Kasumi-1 (cell line): Measurements from ENCODE around the gene AP2A2.

Experiments used
- DNase-seq, 2 experiments: peaks; one replicate each; lab custom pipeline; 2025; lab: John Stamatoyannopoulos, UW

The AP2A2 gene

DNA sequence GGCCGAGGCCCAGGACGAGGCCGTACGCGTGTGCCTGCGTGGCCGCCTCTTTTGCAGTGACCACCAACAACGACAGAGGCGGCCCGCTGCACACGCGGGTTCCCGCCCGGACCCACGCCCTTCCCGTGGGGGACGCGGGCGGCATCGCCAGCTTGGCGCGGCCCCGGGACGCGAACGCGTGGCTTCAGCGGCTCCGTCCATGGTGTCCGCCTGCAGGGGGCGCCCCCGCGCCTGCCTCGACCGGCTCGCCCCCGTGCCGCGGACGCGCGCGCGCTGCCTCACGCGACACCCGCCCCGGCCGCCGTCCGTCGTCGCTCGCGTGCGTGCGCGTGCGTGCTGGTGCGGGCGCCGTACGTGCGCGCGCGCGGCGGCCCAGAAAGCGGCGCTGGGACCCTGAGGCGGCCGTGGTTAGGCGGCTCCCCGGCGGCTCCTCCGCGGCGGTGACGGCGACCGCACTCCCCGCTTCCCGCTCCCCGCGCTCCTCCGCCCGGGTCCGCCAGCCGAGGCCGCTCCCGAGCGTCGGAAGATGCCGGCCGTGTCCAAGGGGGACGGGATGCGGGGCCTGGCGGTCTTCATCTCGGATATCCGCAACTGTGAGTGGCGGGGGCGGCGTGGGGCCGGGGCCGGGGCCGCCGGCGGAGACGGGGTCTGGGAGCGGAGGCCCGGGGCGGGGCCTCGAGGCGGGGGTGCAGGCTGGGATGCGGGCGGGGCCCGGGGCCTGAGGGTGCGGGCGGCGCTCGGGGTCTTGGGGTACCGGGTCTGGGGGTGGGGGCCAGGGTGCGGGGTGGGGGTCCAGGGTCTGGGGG lies at the start of gene AP2A2:
Gene AP2A2 (plus strand): TSS at position 375 of the 806 bp plus-strand sequence. CDS start 152 bp downstream, at position 527.
- DNase-seq = peak; percentile 74 to 85

DNA sequence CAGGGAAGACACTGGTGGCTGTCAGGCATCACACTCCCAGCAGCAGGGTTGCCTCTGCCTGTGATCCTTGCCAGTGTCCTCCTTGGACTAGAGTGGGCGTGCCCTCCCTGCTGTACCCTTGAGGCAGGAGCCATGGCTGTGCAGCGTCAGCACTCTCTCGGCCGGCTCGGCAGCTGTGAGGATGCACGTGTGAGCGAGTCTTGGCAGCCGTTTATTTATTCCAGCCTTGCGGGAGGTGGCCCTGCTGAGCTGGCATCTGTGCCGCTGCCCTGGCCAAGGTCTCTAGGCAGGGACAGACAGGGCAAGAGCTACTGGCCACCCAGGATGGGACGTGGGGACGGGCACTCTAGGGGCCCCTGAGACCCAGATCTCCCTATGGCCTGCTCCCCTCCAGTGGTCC lies 49.1 kb upstream of the AP2A2 start:
- no peak for DNase-seq

DNA sequence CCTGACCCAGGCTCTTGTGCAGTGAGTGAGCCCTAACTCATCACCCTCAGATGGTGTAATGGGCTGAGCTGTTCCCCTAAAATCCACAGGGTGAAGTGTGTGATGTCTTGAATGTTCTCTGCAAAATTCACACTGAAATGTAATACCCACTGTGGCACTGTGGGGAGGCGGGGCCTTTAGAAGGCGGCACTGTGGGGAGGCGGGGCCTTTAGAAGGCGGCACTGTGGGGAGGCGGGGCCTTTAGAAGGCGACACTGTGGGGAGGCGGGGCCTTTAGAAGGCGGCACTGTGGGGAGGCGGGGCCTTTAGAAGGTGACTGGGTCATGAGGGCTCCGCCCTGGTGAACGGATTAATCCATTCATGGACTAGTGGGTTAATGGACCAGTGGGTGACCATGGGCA lies 48.1 kb upstream of the AP2A2 start:
- no peak for DNase-seq

DNA sequence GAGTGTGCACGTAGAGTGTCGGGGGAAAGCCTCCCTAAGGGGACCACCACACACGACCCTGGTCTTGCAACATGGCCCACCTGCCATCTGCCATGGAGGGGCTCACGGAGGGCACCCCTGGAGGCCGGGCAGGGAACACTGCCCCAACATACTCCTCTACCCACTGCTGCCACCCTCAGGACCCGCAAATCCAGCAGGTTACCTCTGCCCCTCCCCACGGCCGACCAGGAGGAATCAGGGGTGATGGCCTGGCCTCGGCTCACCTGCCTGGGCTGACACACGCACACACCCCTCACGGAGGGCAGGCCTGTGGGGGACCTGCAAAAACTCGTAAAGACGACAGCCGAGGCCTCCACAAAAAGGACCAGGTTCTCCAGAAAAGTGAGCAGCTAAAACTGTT lies 45.2 kb upstream of the AP2A2 start:
- DNase-seq = no peak

DNA sequence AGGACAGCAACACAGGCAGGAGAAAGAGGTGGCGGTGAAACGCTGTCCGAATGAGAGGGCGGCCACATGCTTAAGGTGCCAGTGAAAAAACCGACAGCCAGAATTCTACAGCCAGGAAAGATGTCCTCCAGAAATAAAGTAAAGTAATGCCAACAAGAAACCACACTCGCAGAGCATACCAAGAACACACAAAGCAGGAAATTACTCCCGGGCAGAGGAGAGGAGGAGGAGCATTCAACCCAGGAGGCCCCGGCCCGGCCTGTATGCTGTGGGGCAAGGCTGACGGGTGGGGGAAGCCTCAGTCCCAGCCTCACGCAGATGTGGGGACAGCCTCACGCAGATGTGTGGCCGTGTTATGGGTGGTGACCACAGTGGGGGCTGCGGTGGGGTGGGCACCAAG lies 43.1 kb upstream of the AP2A2 start:
- peak; percentile 83 to 90 for DNase-seq

DNA sequence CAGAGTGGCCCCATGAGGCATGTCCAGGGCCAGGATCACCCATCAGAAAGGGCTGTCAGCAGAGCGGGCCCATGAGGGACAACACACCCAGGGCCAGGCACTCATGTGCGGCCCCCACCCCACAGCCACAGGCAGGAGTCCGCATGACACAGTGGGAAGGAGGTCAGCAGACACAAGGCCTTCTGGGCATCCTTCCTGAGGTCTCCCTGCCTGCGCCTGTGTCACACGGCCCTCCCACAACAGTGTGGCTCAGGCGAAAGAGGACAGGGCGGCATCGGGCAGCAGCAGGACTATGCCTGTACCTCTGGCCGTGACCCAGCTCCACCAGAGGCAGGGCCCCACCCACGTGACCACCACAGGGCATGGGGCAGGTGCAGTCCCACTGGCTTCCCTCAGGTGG lies 42.1 kb upstream of the AP2A2 start:
- no peak for DNase-seq

DNA sequence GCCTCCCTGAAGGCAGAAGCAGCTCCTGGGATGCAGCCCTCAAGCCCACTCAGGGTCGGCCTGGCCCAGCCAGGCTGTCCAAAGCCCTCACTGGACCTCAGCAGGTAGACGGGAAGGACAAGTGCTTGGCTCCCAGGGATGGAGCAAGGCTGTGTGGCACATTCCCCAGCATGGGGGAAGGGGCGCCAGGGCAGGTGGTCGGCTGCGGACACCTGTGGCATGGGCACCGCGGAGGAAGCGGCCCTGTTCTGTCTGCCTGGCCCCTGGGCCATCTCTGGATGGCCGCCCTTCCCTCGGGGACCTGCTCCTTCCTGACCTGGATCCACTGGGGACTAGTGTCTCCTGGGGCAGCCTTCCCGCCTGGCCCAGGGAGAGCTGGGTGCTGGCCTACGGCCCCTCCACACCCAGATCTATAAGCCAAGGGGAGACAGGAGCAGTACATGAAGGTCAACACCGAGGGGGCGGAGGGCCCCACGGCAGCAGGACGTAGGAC lies 41.0 kb upstream of the AP2A2 start:
- no peak for DNase-seq

DNA sequence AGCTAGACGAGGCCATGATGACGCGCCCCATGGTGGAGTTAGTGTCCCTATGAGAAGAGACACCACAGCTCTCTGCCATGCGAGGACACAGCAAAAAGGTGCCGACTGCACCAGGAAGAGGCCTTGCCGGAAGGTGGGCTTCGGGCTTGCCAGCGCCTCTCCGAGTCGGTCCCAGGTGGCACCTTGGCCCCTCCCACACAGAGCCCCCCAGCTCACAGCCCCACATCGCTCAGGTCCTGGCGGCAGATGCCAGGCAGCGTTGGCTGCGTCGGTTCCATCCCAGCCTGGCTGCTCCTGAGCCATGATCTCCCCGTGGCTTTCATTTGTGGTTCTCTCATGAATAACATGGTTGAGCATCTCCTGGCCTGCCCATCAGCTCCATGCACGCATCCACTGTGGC lies 39.1 kb upstream of the AP2A2 start:
- DNase-seq = no peak

DNA sequence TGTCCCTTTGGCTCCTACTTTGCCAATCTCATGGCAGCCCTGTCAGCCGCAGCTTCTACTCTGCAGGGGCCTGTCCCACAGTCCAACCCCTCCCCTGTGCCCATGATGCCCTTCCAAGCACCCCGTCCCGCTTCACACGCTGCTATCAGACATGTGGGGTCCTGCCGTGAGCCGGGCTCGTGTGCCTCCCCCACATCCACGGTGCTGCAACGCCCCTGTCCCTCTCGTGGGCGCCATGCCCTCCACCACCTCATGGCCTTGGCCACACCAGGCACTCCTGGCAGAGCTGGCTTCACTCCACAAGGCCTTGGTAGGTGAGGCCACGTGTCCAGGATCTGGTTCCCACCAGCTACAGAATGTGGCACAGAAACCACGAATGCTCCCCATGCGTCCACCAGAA lies 38.1 kb upstream of the AP2A2 start:
- no peak for DNase-seq

DNA sequence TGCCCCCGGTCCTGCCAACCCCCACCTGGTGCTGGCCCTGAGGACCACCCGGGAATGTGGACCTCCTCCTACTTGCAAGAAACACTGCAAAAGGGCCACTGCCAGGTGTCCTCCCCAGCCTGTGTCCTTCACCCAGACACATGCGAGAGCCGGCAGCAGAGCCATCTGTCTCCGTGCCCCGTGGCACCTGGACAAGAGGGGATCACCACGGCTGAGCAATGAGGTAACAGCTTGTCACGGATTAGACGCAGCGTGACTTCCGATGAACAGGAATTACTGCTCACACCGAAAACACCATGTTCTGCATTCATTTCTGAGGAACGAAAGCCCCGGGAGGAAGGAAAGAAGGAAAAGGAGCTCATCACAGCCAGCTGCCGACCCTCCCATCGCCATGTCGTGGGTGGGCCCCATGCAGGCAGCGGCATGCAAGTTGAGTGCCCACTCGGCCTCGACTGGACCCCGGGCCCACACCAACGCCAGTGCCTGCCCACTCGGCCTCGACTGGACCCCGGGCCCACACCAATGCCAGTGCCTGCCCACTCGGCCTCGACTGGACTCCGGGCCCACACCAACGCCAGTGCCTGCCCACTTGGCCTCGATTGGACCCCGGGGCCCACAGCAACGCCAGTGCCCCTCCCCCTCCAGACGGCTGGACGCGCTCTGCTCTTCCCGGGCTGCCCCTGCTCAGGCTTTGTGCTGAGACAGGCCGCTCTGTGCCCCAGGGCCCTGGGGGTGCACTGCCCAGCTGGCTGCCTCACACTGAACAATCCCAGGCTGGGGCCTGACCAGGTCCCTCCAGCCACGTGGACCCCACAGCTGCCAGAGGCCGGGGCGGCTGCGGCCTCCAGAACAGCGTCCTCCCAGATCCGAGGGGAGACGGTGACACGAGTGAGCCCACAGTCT lies 37.1 kb upstream of the AP2A2 start:
- DNase-seq = no peak

DNA sequence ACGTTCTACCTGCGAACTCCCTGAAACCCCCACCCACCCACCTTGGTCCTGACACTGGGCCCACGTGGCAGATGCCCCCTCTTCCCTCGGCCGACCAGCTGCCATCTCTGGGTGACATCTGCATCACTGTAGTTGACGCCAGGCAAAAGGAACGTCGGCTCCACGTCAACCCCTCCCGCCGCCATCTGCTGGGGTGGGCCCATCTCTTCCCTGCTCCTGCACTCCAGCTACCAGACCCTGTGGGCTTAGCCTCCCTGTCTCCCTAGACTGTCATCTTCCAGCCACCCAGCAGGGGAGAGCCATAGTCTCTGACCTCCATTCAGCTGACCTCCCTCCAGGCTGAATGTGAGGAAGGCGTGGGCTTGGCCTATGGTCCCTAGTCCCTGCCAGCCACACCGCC lies 36.4 kb upstream of the AP2A2 start:
- no peak for DNase-seq

DNA sequence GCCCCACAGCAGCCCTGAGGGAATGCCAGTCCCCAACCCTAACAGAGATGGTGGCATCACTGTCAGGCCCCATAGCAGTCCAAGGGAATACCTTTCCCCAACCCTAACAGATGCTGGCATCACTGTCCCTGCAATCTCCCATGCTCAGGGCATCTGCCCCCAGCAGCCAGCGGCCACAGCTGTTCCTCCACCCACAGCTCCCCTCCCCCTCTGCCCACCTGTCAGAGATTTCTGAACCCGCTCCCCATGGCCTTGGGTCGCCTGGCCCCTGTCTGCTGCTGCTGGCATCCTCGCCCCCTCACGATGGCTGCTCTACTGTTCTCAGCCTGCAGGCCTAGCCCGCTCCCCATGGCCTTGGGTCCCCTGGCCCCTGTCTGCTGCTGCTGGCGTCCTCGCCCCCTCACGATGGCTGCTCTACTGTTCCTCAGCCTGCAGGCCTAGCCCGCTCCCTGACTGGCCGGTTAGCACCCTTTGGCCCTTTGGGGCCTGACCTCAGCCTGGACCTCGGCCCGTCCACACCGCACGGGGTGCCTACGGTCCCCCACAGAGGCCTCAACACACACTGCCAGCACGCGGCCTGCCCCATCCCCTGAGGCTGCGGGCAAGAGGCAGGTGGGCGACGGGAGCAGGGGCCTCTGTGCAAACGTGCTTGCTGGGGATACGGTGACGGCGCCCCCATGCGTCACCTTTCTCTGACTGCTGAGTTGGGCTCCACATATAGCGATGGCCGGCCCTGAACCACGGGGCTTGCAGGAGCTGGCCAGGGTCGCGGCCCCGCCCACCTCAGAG lies 35.8 kb upstream of the AP2A2 start:
- no peak for DNase-seq

DNA sequence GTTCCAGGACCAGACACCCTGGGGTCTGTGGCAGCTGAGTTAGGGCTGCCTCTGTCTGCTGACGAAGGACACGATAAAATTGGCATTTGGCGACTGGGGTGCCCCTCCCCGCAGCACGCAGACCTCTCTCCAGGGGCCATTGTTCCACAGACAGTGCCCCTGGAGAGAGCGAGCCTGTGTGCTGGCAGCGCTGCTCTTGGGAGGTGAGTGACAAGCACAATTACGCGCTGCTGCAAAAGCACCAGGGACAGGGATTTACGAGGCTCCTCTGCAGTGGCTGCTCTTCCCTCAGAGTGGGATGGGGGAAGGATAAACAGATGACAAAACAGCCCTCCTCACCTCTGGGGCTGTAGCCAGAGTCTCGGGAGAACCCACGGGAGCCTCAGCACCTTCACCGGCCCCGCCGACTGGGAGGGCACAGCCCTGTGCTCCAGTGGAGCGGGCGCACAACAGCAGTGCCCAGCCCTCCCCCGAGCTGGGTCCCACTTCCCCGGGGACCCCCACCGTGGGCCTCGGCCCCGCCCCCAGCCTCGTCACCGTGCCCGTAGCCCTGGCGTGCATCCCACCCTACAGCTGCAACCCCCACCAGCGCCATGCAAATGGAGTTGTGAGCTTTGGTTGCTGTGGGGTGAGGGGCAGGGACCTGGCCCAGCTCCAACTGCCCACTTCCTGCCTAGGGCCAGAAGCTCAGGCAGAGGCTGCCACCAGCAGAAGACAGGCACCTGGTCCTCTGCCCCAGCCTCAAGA lies 34.7 kb upstream of the AP2A2 start:
- DNase-seq = no peak

DNA sequence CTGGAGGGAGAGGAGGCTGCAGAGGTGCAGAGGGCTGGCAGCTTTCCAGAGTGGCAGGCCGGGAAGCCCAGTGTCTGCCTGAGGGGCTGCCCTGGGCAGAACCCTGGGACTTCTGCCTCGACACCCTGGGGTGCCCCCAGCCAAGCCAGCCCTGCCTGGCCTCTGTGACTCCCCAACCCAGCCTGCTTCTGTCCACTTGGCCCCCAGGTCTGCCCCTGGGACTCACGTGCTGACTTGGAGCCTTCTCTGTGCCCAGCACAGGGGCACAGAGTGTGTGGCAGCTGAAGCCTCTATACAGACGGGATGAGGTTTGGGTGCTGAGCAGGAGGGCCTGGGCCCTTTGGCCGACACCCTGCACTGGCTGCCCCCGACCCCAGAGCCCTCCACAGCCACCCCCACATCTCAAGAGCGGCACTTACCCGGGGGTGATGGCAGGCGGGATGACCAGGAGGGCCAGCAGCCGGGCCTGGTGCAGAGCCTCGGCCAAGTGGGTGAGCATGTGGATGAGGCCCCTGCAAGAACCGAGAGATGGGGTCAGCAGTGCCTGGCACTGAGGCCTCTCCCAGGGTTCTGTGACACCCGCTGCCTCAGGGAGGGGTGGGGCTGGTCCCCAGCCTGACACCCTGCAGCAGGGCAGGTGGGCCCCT lies 32.5 kb upstream of the AP2A2 start:
- DNase-seq = no peak

DNA sequence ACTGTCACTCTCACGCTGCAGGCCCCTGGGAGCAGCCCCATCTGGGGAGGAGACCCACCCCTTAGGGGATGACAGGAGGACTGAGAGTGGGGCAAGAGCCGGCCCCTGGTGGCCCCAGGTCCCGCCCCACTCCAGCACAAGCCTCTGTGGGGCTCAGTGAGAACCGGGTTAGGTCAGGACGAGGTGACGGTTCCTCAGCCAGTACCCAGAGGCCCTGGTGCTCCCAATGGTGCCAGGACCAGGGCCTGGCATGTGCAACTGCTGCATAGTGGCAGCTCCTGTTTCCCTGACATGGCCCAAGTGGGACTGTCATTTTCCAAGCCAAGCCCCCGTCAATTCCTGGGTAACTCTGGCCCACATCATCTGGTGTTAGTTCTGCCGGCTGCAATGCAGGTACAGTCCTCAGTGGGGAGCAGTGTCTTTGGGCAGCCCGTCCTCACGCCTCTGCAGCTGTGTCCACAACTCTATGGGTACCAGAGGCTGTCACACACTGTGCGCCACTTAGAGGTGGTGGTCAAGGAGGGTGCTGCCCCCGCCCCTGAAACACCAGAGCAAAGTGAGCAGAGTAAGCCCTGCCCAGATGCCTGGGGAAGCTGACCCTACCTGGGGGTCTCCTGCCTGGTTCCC lies 31.0 kb upstream of the AP2A2 start:
- no peak for DNase-seq

DNA sequence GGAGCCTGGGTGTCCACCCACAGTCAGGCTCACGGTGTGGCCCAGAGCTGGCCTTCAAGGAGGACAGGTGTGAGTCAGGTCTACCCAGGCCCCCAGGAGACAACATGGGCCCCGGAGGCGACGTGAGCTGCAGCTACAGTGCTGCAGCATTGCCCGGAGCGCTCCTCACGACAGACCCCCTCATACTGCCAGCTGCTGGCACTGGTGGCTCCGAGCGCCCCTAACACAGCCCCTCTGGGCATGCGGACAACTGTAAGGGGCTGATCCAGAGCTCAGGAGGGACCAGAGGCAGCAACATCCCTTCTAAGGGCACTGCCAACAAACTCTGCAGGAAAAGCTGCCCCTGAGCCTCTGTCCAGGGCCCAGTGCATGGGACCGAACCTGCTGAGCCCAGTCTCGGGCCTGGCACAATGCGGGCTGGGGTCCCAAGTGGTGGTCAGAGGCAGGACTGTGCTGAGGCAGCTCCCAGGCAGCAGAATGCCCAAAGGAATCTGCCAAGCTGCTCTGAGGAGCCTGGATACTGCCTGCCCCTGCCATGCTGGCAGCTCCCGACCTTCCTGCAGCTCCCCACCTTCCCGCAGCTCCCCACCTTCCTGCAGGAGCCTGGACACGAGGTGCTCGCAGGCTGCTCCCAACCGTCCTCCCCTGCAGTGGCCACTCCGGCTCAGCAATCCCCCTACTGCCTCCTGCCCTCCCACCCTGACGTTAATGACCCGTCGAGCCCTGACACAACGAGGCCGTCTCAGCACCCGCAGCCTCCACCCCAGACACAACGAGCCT lies 30.1 kb upstream of the AP2A2 start:
- DNase-seq = no peak

DNA sequence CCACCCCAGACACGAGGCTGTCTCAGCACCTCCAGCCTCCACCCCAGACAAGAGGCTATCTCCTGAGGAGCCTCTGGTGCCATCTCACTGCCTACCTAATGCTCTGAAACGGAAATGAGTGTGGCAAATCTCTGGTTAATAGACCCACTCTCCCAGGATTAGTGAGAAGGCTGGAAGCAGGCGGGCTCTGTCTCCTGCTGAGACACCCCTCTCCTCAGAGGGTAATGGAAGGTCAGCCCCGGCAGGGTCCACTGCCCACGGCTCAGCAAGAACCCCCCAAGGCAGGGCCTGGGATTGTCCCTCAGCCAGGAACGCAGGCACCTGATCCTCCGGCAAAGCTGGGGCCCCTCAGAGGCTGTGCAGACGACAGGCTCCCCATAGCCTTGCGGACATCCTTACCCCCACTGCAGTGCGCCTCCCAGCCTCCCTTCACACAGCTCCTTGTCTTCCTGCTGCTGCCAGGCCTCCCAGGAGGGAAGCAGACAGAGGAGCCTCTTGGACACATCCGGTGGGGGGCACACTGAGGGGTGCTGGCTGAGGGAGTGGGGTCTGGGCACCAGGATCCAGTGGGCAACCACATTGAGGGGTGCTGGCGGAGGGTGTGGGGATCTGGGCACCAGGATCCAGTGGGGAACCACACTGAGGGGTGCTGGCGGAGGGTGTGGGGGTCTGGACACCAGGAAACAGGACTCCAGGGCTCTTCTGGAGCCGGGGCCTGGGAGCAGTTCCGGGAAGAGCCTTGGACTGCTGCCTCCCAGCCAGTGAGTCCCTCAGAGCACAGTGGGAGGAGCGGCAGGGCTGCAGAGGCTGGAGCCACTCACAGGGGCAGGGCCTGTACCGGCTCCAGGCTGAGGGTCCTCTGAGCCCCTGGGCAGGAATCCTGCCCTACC lies 28.2 kb upstream of the AP2A2 start:
- DNase-seq = no peak

DNA sequence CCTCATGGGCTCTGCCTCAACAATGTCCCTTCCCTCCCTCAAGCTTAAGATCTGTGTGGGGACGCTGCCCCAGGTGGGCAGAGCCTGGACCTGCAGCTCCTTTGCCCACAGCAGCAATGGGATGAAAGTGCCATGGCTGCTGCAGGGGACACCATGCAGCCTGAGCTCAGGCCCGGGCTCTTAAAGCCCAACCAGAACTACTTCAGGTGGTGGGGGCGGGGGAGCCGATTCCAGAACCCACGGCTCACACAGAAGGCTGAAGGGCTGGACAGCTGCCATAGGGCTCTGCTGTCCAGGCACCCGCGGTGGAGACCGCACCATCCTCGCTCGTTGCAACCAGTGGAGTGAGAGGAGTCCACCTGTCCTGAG lies 27.5 kb upstream of the AP2A2 start:
- DNase-seq = peak; percentile 28 to 42
